ENCODE results near the gene SOCS7. TPM values are rescaled to one million over a fixed set of nuclear protein-coding genes. Genes with fewer than 3 reads are reported as not detected.

Gene SOCS7
- polyA plus RNA-seq, 4 donors: 1.6 to 14.0 (median 7.6) TPM

GRCh38 chr17:38404174-38404943, 52.7 kb downstream of the SOCS7 start:
- Histone ChIP-seq H3K27ac (ENCODE audit: low read depth in 1 of 3, low read length in 2 of 3) (no peak overlapping the region), H3K9me3 (ENCODE audit: control insufficient read depth in 2 of 2, insufficient read depth in 1 of 2, low read depth in 1 of 2, low read length in 1 of 2) (no peaks in the 10 kb centered on the region), H3K27me3 (ENCODE audit: control insufficient read depth in 3 of 3, insufficient read depth in 3 of 3, low read length in 3 of 3) (no peaks in the 10 kb centered on the region), H3K4me1 (ENCODE audit: control insufficient read depth in 3 of 3, insufficient read depth in 2 of 3, low read depth in 1 of 3, low read length in 2 of 3) (no peaks in the 10 kb centered on the region), H3K4me3 (ENCODE audit: low read depth in 1 of 3, low read length in 3 of 3) (no peak overlapping the region), H3K36me3 (ENCODE audit: control insufficient read depth in 3 of 3, insufficient read depth in 2 of 3, low read depth in 1 of 3, low read length in 3 of 3) (peaks cover 0 to 36% (median 12%) of the 10 kb centered on the region in 3 donors)
- DNase-seq (no peak), FAIRE-seq (no peak)
- 76 to 86% (median 84%) methylated on average over 16 of the region's 16 CpGs for WGBS, 3 donors

- FAIRE-seq: no peak
- Histone ChIP-seq H3K4me1 (ENCODE audit: control insufficient read depth in 3 of 3, insufficient read depth in 2 of 3, low read depth in 1 of 3, low read length in 2 of 3) (no peaks in the 10 kb centered on the region), H3K9me3 (ENCODE audit: control insufficient read depth in 2 of 2, insufficient read depth in 1 of 2, low read depth in 1 of 2, low read length in 1 of 2) (no peaks in the 10 kb centered on the region), H3K4me3 (ENCODE audit: low read depth in 1 of 3, low read length in 3 of 3) (no peak overlapping the region), H3K36me3 (ENCODE audit: control insufficient read depth in 3 of 3, insufficient read depth in 2 of 3, low read depth in 1 of 3, low read length in 3 of 3) (peaks cover 0 to 25% (median 2%) of the 10 kb centered on the region in 3 donors), H3K27me3 (ENCODE audit: control insufficient read depth in 3 of 3, insufficient read depth in 3 of 3, low read length in 3 of 3) (no peaks in the 10 kb centered on the region), H3K27ac (ENCODE audit: low read depth in 1 of 3, low read length in 2 of 3) (no peak overlapping the region)
- 80 to 93% (median 90%) methylated on average over 4 of the region's 4 CpGs for WGBS, 3 donors
- no peak for DNase-seq
These were observed 54.0 kb downstream of the SOCS7 start for GRCh38 chr17:38405654-38406053.

GRCh38 chr17:38410201-38410600, 58.6 kb downstream of the SOCS7 start:
- DNase-seq (no peak), FAIRE-seq (no peak)
- Histone ChIP-seq H3K27ac (ENCODE audit: low read depth in 1 of 3, low read length in 2 of 3) (no peak overlapping the region), H3K36me3 (ENCODE audit: control insufficient read depth in 3 of 3, insufficient read depth in 2 of 3, low read depth in 1 of 3, low read length in 3 of 3) (peaks cover 0 to 3% (median 0%) of the 10 kb centered on the region in 3 donors), H3K4me3 (ENCODE audit: low read depth in 1 of 3, low read length in 3 of 3) (no peak overlapping the region), H3K9me3 (ENCODE audit: control insufficient read depth in 2 of 2, insufficient read depth in 1 of 2, low read depth in 1 of 2, low read length in 1 of 2) (no peaks in the 10 kb centered on the region), H3K27me3 (ENCODE audit: control insufficient read depth in 3 of 3, insufficient read depth in 3 of 3, low read length in 3 of 3) (no peaks in the 10 kb centered on the region), H3K4me1 (ENCODE audit: control insufficient read depth in 3 of 3, insufficient read depth in 2 of 3, low read depth in 1 of 3, low read length in 2 of 3) (peaks cover 0 to 5% (median 0%) of the 10 kb centered on the region in 3 donors)
- WGBS, 3 donors: 65 to 93% (median 79%) methylated on average over 1 of the region's 1 CpG

GRCh38 chr17:38415250-38416194, 63.9 kb downstream of the SOCS7 start:
- no peak for FAIRE-seq
- Histone ChIP-seq H3K36me3 (ENCODE audit: control insufficient read depth in 3 of 3, insufficient read depth in 2 of 3, low read depth in 1 of 3, low read length in 3 of 3) (no peaks in the 10 kb centered on the region), H3K4me1 (ENCODE audit: control insufficient read depth in 3 of 3, insufficient read depth in 2 of 3, low read depth in 1 of 3, low read length in 2 of 3) (peaks cover 0 to 21% (median 0%) of the 10 kb centered on the region in 3 donors), H3K27me3 (ENCODE audit: control insufficient read depth in 3 of 3, insufficient read depth in 3 of 3, low read length in 3 of 3) (peaks cover 2 to 26% (median 22%) of the 10 kb centered on the region in 3 donors), H3K27ac (ENCODE audit: low read depth in 1 of 3, low read length in 2 of 3) (peak overlapping the region in 2 of 3 donors; percentile 29 to 84), H3K4me3 (ENCODE audit: low read depth in 1 of 3, low read length in 3 of 3) (peak overlapping the region in 1 of 3 donors; percentile 35), H3K9me3 (ENCODE audit: control insufficient read depth in 2 of 2, insufficient read depth in 1 of 2, low read depth in 1 of 2, low read length in 1 of 2) (no peaks in the 10 kb centered on the region)
- 14 to 29% (median 16%) methylated on average over 19 to 22 of the region's 22 CpGs for WGBS, 3 donors
- DNase-seq: peak in 1 of 2 donors; percentile 84

GRCh38 chr17:38416840-38417209, 65.2 kb downstream of the SOCS7 start:
- FAIRE-seq (no peak), DNase-seq (peak in 1 of 2 donors; percentile 8)
- Histone ChIP-seq H3K27ac (ENCODE audit: low read depth in 1 of 3, low read length in 2 of 3) (no peak overlapping the region), H3K27me3 (ENCODE audit: control insufficient read depth in 3 of 3, insufficient read depth in 3 of 3, low read length in 3 of 3) (peaks cover 2 to 37% (median 22%) of the 10 kb centered on the region in 3 donors), H3K9me3 (ENCODE audit: control insufficient read depth in 2 of 2, insufficient read depth in 1 of 2, low read depth in 1 of 2, low read length in 1 of 2) (no peaks in the 10 kb centered on the region), H3K4me1 (ENCODE audit: control insufficient read depth in 3 of 3, insufficient read depth in 2 of 3, low read depth in 1 of 3, low read length in 2 of 3) (peaks cover 0 to 26% (median 0%) of the 10 kb centered on the region in 3 donors), H3K4me3 (ENCODE audit: low read depth in 1 of 3, low read length in 3 of 3) (no peak overlapping the region), H3K36me3 (ENCODE audit: control insufficient read depth in 3 of 3, insufficient read depth in 2 of 3, low read depth in 1 of 3, low read length in 3 of 3) (no peaks in the 10 kb centered on the region)
- 50 to 86% (median 70%) methylated on average over 1 of the region's 1 CpG for WGBS, 3 donors

GRCh38 chr17:38417210-38417951, 65.7 kb downstream of the SOCS7 start:
- DNase-seq (peak in 1 of 2 donors; percentile 8), FAIRE-seq (no peak)
- no peak overlapping the region for H3K27ac ChIP-seq (ENCODE audit: low read depth in 1 of 3, low read length in 2 of 3)
- H3K27me3 ChIP-seq (ENCODE audit: control insufficient read depth in 3 of 3, insufficient read depth in 3 of 3, low read length in 3 of 3): peaks cover 2 to 42% (median 24%) of the 10 kb centered on the region in 3 donors
- WGBS, 3 donors: 78 to 82% (median 81%) methylated on average over 9 to 11 of the region's 11 CpGs
- no peaks in the 10 kb centered on the region for H3K36me3 ChIP-seq (ENCODE audit: control insufficient read depth in 3 of 3, insufficient read depth in 2 of 3, low read depth in 1 of 3, low read length in 3 of 3)
- H3K4me1 ChIP-seq (ENCODE audit: control insufficient read depth in 3 of 3, insufficient read depth in 2 of 3, low read depth in 1 of 3, low read length in 2 of 3): peaks cover 0 to 26% (median 0%) of the 10 kb centered on the region in 3 donors
- no peaks in the 10 kb centered on the region for H3K9me3 ChIP-seq (ENCODE audit: control insufficient read depth in 2 of 2, insufficient read depth in 1 of 2, low read depth in 1 of 2, low read length in 1 of 2)
- H3K4me3 ChIP-seq (ENCODE audit: low read depth in 1 of 3, low read length in 3 of 3): no peak overlapping the region

GRCh38 chr17:38418062-38418692, 66.5 kb downstream of the SOCS7 start:
- Histone ChIP-seq H3K27me3 (ENCODE audit: control insufficient read depth in 3 of 3, insufficient read depth in 3 of 3, low read length in 3 of 3) (peaks cover 2 to 46% (median 25%) of the 10 kb centered on the region in 3 donors), H3K9me3 (ENCODE audit: control insufficient read depth in 2 of 2, insufficient read depth in 1 of 2, low read depth in 1 of 2, low read length in 1 of 2) (no peaks in the 10 kb centered on the region), H3K4me1 (ENCODE audit: control insufficient read depth in 3 of 3, insufficient read depth in 2 of 3, low read depth in 1 of 3, low read length in 2 of 3) (peaks cover 0 to 26% (median 0%) of the 10 kb centered on the region in 3 donors), H3K36me3 (ENCODE audit: control insufficient read depth in 3 of 3, insufficient read depth in 2 of 3, low read depth in 1 of 3, low read length in 3 of 3) (no peaks in the 10 kb centered on the region), H3K27ac (ENCODE audit: low read depth in 1 of 3, low read length in 2 of 3) (no peak overlapping the region), H3K4me3 (ENCODE audit: low read depth in 1 of 3, low read length in 3 of 3) (no peak overlapping the region)
- DNase-seq (no peak), FAIRE-seq (no peak)
- WGBS, 3 donors: 85% methylated on average over 7 of the region's 7 CpGs

Measured in small intestine (tissue), 7 donors.